OCI-LY1 (cell line): Measurements from ENCODE around the gene UMODL1.

Experiments used
- EZH2 ChIP-seq: fragments of 200-600 bp; sonication (generic), shearing (Covaris generic); IDR thresholded peaks from 2 replicates; pipeline ENCODE4 v1.8.0; 2017; ENCODE audit warnings: borderline replicate concordance, mixed run types, mild to moderate bottlenecking, antibody characterized with exemption, low read length, moderate library complexity, mixed read lengths
- TF ChIP-seq, protein P1 (sequence below): fragments of 200-600 bp; sonication (generic), shearing (Covaris generic); IDR thresholded peaks from 2 replicates; pipeline ENCODE4 v1.5.1; 2017; ENCODE audit warnings: mild to moderate bottlenecking, antibody characterized with exemption, low read length, moderate library complexity, mixed read lengths

DNA sequence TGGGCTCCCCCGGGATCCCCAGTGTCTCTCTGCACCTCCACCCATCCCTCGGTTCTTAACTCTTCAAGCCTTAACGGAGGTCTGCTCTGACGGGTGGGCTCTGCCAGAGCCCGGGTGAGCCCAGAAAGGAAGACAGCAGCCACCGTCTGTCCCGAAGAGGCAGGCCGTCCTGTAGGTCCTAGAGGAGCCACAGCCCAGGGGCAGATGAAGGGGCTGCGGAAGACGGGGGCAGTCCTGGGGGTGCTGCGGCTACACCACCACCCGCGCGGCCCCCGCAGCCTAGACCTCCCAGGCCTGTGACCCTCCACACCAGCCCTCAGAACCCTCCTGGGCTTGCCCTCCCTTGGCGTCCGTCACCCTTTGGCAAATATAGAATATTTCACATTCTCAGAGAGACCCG lies 71.0 kb downstream of the UMODL1 start:
- TF ChIP-seq, protein P1, sequence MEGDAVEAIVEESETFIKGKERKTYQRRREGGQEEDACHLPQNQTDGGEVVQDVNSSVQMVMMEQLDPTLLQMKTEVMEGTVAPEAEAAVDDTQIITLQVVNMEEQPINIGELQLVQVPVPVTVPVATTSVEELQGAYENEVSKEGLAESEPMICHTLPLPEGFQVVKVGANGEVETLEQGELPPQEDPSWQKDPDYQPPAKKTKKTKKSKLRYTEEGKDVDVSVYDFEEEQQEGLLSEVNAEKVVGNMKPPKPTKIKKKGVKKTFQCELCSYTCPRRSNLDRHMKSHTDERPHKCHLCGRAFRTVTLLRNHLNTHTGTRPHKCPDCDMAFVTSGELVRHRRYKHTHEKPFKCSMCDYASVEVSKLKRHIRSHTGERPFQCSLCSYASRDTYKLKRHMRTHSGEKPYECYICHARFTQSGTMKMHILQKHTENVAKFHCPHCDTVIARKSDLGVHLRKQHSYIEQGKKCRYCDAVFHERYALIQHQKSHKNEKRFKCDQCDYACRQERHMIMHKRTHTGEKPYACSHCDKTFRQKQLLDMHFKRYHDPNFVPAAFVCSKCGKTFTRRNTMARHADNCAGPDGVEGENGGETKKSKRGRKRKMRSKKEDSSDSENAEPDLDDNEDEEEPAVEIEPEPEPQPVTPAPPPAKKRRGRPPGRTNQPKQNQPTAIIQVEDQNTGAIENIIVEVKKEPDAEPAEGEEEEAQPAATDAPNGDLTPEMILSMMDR = no peak
- no peak for TF ChIP-seq EZH2
